ENCODE results near the gene ZNF302. TPM values are rescaled to one million over a fixed set of nuclear protein-coding genes. Genes with fewer than 3 reads are reported as not detected.
"Not testable (repeated sequence)": the region's sequence is repeated elsewhere in the genome, so short reads cannot be mapped to it uniquely, and the experiment has no call there.

The ZNF302 gene
- total RNA-seq, 4 donors from 2014 or later = 27.0 to 47.3 (median 36.4) TPM

GRCh38 chr19:34661357-34661756 lies 16.1 kb upstream of the ZNF302 start:
- H3K9me3 ChIP-seq = peaks cover 0 to 15% (median 0%) of the 10 kb centered on the region in 4 donors
- no peak for TF ChIP-seq POLR2A (IDR thresholded peaks at IDR 0.05)
- TF ChIP-seq CTCF (IDR thresholded peaks at IDR 0.05) = no peak
- no peak for TF ChIP-seq EP300 (IDR thresholded peaks at IDR 0.05)
- H3K4me3 ChIP-seq = no peak overlapping the region
- no peaks in the 10 kb centered on the region for H3K4me1 ChIP-seq
- H3K27me3 ChIP-seq = no peaks in the 10 kb centered on the region
- DNase-seq (ENCODE audit: low spot score in 2 of 2) = no peak
- 70 to 86% methylated on average over 3 of the region's 3 CpGs for WGBS, 2 donors
- H3K36me3 ChIP-seq = no peaks in the 10 kb centered on the region
- H3K27ac ChIP-seq = no peak overlapping the region

- no peak for TF ChIP-seq CTCF (IDR thresholded peaks at IDR 0.05)
- TF ChIP-seq EP300 (IDR thresholded peaks at IDR 0.05) = no peak
- no peak for TF ChIP-seq POLR2A (IDR thresholded peaks at IDR 0.05)
- Histone ChIP-seq H3K9me3 (peaks cover 0 to 16% (median 0%) of the 10 kb centered on the region in 4 donors), H3K4me3 (no peak overlapping the region), H3K27me3 (no peaks in the 10 kb centered on the region), H3K4me1 (peaks cover 0 to 3% (median 0%) of the 10 kb centered on the region in 4 donors), H3K36me3 (peaks cover 0 to 2% (median 0%) of the 10 kb centered on the region in 3 donors), H3K27ac (no peak overlapping the region)
- no peak for DNase-seq (ENCODE audit: low spot score in 2 of 2)
- WGBS, 2 donors = 37 to 43% methylated on average over 5 of the region's 5 CpGs
Observed at GRCh38 chr19:34662919-34663318, 14.6 kb upstream of the ZNF302 start.

- WGBS, 2 donors = 46 to 52% methylated on average over 2 to 3 of the region's 3 CpGs
- no peak overlapping the region for H3K27ac ChIP-seq
- H3K4me3 ChIP-seq = no peak overlapping the region
- H3K9me3 ChIP-seq = peaks cover 0 to 16% (median 0%) of the 10 kb centered on the region in 4 donors
- peaks cover 0 to 6% (median 0%) of the 10 kb centered on the region in 3 donors for H3K36me3 ChIP-seq
- peaks cover 0 to 3% (median 0%) of the 10 kb centered on the region in 4 donors for H3K4me1 ChIP-seq
- TF ChIP-seq CTCF (IDR thresholded peaks at IDR 0.05) (no peak), EP300 (IDR thresholded peaks at IDR 0.05) (no peak), POLR2A (IDR thresholded peaks at IDR 0.05) (no peak)
- H3K27me3 ChIP-seq = no peaks in the 10 kb centered on the region
- no peak for DNase-seq (ENCODE audit: low spot score in 2 of 2)
Observed at GRCh38 chr19:34664168-34664567, 13.3 kb upstream of the ZNF302 start.

GRCh38 chr19:34664870-34665269 lies 12.6 kb upstream of the ZNF302 start:
- 75 to 89% methylated on average over 3 to 6 of the region's 6 CpGs for WGBS, 2 donors

GRCh38 chr19:34665275-34665674 lies 12.2 kb upstream of the ZNF302 start:
- H3K4me3 ChIP-seq; H3K4me1 ChIP-seq; H3K27ac ChIP-seq; DNase-seq (ENCODE audit: low spot score in 2 of 2); H3K27me3 ChIP-seq; H3K36me3 ChIP-seq: not testable (repeated sequence)
- 72 to 87% methylated on average over 2 to 4 of the region's 4 CpGs for WGBS, 2 donors
- peaks cover 0 to 16% (median 0%) of the 10 kb centered on the region in 4 donors for H3K9me3 ChIP-seq

More at GRCh38 chr19:34664870-34665269, 12.6 kb upstream of the ZNF302 start:
- no peak overlapping the region for H3K4me3 ChIP-seq
- no peaks in the 10 kb centered on the region for H3K27me3 ChIP-seq
- H3K36me3 ChIP-seq = peaks cover 0 to 6% (median 0%) of the 10 kb centered on the region in 3 donors
- TF ChIP-seq POLR2A (IDR thresholded peaks at IDR 0.05) (no peak), CTCF (IDR thresholded peaks at IDR 0.05) (no peak), EP300 (IDR thresholded peaks at IDR 0.05) (no peak)
- no peak for DNase-seq (ENCODE audit: low spot score in 2 of 2)
- H3K27ac ChIP-seq = no peak overlapping the region
- H3K4me1 ChIP-seq = peaks cover 0 to 3% (median 0%) of the 10 kb centered on the region in 4 donors
- H3K9me3 ChIP-seq = peaks cover 0 to 16% (median 0%) of the 10 kb centered on the region in 4 donors

Measured in tibial nerve (tissue), 4 donors.